GM19238 (cell line): Measurements from ENCODE around the gene CLEC10A.
"Not testable (repeated sequence)": the region's sequence is repeated elsewhere in the genome, so short reads cannot be mapped to it uniquely, and the experiment has no call there.

ENCODE experiments used
- DNase-seq: peaks from one replicate; pipeline ENCODE4 v3.0.0; 2011; ENCODE audit warnings: low spot score; ENCODE audit not compliant: insufficient read length

CLEC10A gene

GRCh38 chr17:7079581-7080455, at the start of gene CLEC10A:
TSS of gene CLEC10A (minus strand) at chr17:7080251. CDS start at chr17:7078812, 1,439 bp downstream.
- DNase-seq: no peak

- no peak for DNase-seq
Observed at GRCh38 chr17:7129311-7129710, 49.3 kb upstream of the CLEC10A start.

- DNase-seq: no peak
Observed at GRCh38 chr17:7128160-7128559, 48.1 kb upstream of the CLEC10A start.

- DNase-seq: not testable (repeated sequence)
Observed at GRCh38 chr17:7127501-7127900, 47.5 kb upstream of the CLEC10A start.

- DNase-seq: not testable (repeated sequence)
Observed at GRCh38 chr17:7126386-7126785, 46.3 kb upstream of the CLEC10A start.

- no peak for DNase-seq
Observed at GRCh38 chr17:7124923-7125322, 44.9 kb upstream of the CLEC10A start.

- DNase-seq: no peak
Observed at GRCh38 chr17:7123844-7124243, 43.8 kb upstream of the CLEC10A start.

- DNase-seq: no peak
Observed at GRCh38 chr17:7122381-7122780, 42.3 kb upstream of the CLEC10A start.

- DNase-seq: not testable (repeated sequence)
Observed at GRCh38 chr17:7120635-7121034, 40.6 kb upstream of the CLEC10A start.

GRCh38 chr17:7120123-7120522, 40.1 kb upstream of the CLEC10A start:
- DNase-seq: no peak

- DNase-seq: no peak
Observed at GRCh38 chr17:7119314-7119713, 39.3 kb upstream of the CLEC10A start.

GRCh38 chr17:7114875-7115614, 35.0 kb upstream of the CLEC10A start:
- DNase-seq: no peak

- DNase-seq: no peak
Observed at GRCh38 chr17:7114241-7114874, 34.3 kb upstream of the CLEC10A start, which contains the start of gene ASGR2. TSS of gene ASGR2 (minus strand) at chr17:7114822. CDS start at chr17:7114240, 582 bp downstream.

GRCh38 chr17:7113273-7114071, 33.4 kb upstream of the CLEC10A start:
- no peak for DNase-seq

GRCh38 chr17:7112510-7113108, 32.6 kb upstream of the CLEC10A start:
- DNase-seq: no peak

GRCh38 chr17:7111784-7112509, 31.9 kb upstream of the CLEC10A start:
- no peak for DNase-seq

GRCh38 chr17:7110617-7111306, 30.7 kb upstream of the CLEC10A start:
- no peak for DNase-seq

- no peak for DNase-seq
Observed at GRCh38 chr17:7109461-7110322, 29.6 kb upstream of the CLEC10A start.
